ENCODE data around the gene ASIC4.

ASIC4 gene

GRCh38 chr2:219514836-219515235, 554 bp downstream of the ASIC4 start:
- DNase-seq (ENCODE audit: low spot score): no peak

GRCh38 chr2:219515874-219516629, 1.8 kb downstream of the ASIC4 start:
- no peak for DNase-seq (ENCODE audit: low spot score)

- DNase-seq (ENCODE audit: low spot score): no peak
Observed at GRCh38 chr2:219516888-219517287, 2.6 kb downstream of the ASIC4 start.

GRCh38 chr2:219517954-219518778, 3.9 kb downstream of the ASIC4 start:
- no peak for DNase-seq (ENCODE audit: low spot score)

GRCh38 chr2:219519526-219519916, 5.2 kb downstream of the ASIC4 start:
- DNase-seq (ENCODE audit: low spot score): no peak

GRCh38 chr2:219520079-219520478, 5.8 kb downstream of the ASIC4 start:
- no peak for DNase-seq (ENCODE audit: low spot score)

GRCh38 chr2:219521066-219521880, 7.0 kb downstream of the ASIC4 start:
- DNase-seq (ENCODE audit: low spot score): peak; percentile 56

GRCh38 chr2:219522111-219523030, 8.1 kb downstream of the ASIC4 start:
- DNase-seq (ENCODE audit: low spot score): peak; percentile 81

GRCh38 chr2:219523031-219523671, 8.9 kb downstream of the ASIC4 start:
- no peak for DNase-seq (ENCODE audit: low spot score)

- DNase-seq (ENCODE audit: low spot score): no peak
Observed at GRCh38 chr2:219524817-219525216, 10.5 kb downstream of the ASIC4 start.

- DNase-seq (ENCODE audit: low spot score): no peak
Observed at GRCh38 chr2:219525533-219526232, 11.4 kb downstream of the ASIC4 start.

- DNase-seq (ENCODE audit: low spot score): no peak
Observed at GRCh38 chr2:219526320-219527075, 12.2 kb downstream of the ASIC4 start.

- peak; percentile 24 for DNase-seq (ENCODE audit: low spot score)
Observed at GRCh38 chr2:219527076-219527394, 12.8 kb downstream of the ASIC4 start.

- DNase-seq (ENCODE audit: low spot score): no peak
Observed at GRCh38 chr2:219527472-219527871, 13.2 kb downstream of the ASIC4 start.

- DNase-seq (ENCODE audit: low spot score): peak; percentile 85
Observed at GRCh38 chr2:219530048-219530963, 16.0 kb downstream of the ASIC4 start.

GRCh38 chr2:219531639-219532377, 17.5 kb downstream of the ASIC4 start:
- DNase-seq (ENCODE audit: low spot score): peak; percentile 9

GRCh38 chr2:219532378-219532649, 18.0 kb downstream of the ASIC4 start:
- no peak for DNase-seq (ENCODE audit: low spot score)
